HL-60 (cell line): ENCODE measurements around the gene CDRT4.

Source experiments
- CTCF ChIP-seq: IDR thresholded peaks from one replicate; pipeline ENCODE4 v1.5.1; 2011; ENCODE audit warnings: low read length, control low read depth, inconsistent platforms; ENCODE audit not compliant: insufficient read depth
- GABPA ChIP-seq: IDR thresholded peaks from 2 replicates; pipeline ENCODE4 v1.6.1; 2012; ENCODE audit warnings: low read depth
- POLR2AphosphoS5 ChIP-seq: IDR thresholded peaks from 2 replicates; pipeline ENCODE4 v1.6.1; 2012; ENCODE audit warnings: low read depth
- REST ChIP-seq: IDR thresholded peaks from 2 replicates; pipeline ENCODE4 v1.6.1; 2012; ENCODE audit warnings: low read depth; ENCODE audit not compliant: insufficient replicate concordance
- SPI1 ChIP-seq: IDR thresholded peaks from 2 replicates; pipeline ENCODE4 v1.6.1; 2012; ENCODE audit warnings: low read depth, mild to moderate bottlenecking, borderline replicate concordance

GRCh38 chr17:15502369-15503112, 35.1 kb upstream of the CDRT4 start:
- TF ChIP-seq CTCF (peak; percentile 20), GABPA (no peak), SPI1 (no peak), POLR2AphosphoS5 (no peak), REST (no peak)
